HG03565 (cell line): ENCODE results near the gene EDIL3.
"Not testable (repeated sequence)": the region's sequence is repeated elsewhere in the genome, so short reads cannot be mapped to it uniquely, and the experiment has no call there.

Experiments
- ATAC-seq: cut with Tn5 transposase; IDR thresholded peaks from one replicate; pipeline ENCODE4 v1.9.1; 2021; ENCODE audit warnings: mild to moderate bottlenecking, moderate library complexity; ENCODE audit not compliant: unreplicated experiment

The EDIL3 gene

GRCh38 chr5:84197538-84197937 is 187.1 kb downstream of the EDIL3 start:
- ATAC-seq: no peak

DNA sequence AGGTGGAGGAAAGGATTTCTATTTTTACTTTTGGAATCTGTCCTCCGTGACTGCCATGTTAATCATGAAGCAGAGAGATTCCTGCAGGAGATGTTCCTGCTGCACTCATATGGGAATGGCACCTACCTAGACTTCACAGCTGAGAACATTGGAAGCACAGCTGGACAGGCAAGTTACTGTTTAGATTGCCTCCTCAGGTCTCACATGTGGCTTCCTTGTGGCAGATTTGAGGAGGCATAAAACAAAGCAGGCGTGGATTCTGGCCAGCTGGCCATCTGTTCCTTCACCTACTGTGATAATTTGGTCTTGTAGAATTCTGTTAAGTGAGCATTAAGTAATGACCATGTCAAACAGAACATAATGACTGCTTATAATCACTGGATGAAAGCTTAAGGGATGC is 193.4 kb downstream of the EDIL3 start:
- no peak for ATAC-seq

GRCh38 chr5:84184857-84185256 is 199.8 kb downstream of the EDIL3 start:
- ATAC-seq: no peak

DNA sequence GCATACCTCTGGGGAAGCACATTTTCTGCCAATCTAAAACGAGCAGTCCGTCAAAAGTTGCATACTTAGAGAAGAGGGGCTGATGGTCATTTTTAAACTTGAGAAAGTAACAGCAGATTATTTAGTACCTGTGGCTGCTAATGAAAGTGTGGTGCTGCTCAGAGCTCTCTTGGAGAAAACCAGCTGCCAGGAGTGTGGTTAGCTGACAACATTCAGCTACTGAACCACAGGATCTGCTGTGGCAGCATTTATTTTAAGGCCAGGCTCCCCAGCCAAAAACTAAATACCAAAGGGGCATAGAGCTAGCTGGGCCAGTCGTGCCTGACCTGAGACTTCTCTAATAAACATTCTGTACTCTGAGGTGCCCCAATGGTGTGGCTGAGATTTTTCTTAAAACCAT is 203.6 kb downstream of the EDIL3 start:
- ATAC-seq: no peak

GRCh38 chr5:84168841-84169240 is 215.8 kb downstream of the EDIL3 start:
- no peak for ATAC-seq

GRCh38 chr5:84163671-84164070 is 221.0 kb downstream of the EDIL3 start:
- ATAC-seq: no peak

- ATAC-seq: no peak
These were observed 222.0 kb downstream of the EDIL3 start for GRCh38 chr5:84162695-84163094.

- ATAC-seq: not testable (repeated sequence)
These were observed 224.0 kb downstream of the EDIL3 start for GRCh38 chr5:84160650-84161049.

DNA sequence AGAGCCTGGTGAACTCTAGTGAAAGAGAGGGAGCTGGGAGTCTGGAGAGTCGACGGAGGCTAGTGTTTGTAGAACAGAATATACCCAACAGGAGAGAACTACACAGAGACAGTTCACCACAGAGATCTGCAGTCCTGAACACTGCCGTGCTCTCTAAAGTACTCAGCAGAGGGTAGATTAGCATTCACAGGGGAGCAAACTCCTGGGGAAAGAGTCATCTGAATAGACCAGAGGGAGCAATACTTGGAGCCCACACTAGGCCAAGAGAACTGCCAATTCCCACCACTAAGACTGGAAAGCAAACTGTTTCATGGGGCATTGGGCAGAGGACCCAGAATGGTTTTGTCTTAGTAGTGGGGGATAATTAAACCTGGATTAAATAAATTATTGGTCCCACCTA is 235.6 kb downstream of the EDIL3 start:
- ATAC-seq: no peak

GRCh38 chr5:84148651-84149050 is 236.0 kb downstream of the EDIL3 start:
- no peak for ATAC-seq

GRCh38 chr5:84137541-84137940 is 247.1 kb downstream of the EDIL3 start:
- ATAC-seq: no peak

DNA sequence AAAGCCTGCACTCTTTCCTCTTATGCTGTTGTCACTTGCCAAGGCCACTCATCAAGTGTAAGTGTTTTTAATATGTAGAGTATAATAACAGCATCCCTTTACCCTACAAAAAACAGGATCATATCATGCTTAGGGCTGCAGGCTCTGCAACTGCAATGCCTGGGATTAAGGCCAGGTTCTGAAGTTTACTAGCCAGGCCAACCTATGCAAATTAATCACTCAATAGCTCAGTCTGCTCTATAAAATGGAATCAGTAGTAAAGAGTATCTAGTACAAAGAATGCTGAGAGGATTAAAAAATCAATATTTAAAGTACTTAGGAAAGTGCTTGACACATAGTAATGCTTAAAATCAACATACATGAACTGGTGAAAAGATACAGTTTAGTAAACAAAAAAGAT is 253.3 kb downstream of the EDIL3 start:
- ATAC-seq: no peak

DNA sequence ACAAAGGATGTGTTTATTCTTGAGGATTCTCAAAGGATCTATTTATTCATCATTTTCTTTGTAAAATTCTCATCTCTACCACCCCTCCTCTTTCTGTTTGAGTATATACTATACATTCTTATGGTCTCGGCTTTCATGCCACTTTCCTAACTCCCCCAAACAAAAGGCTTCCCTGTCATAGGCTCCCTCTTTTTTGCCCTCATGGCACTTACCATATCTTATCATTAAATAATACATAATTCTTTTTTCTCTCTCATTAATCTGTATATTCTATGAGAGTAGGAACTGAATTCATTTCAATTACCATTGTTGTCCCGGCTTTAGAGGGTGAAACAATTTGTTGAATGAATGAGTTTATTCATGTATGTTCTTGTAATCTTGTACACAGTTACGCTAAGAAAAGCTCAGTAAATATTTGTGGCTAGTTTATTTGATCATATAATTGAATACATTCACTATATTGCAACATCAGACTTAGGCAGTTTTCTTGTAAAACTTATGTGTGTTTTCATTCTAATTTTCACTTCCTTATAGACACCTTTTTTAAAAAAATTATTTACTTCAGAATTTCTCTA is 254.6 kb downstream of the EDIL3 start:
- no peak for ATAC-seq

GRCh38 chr5:84125216-84125615 is 259.5 kb downstream of the EDIL3 start:
- no peak for ATAC-seq

GRCh38 chr5:84119252-84119651 is 265.4 kb downstream of the EDIL3 start:
- no peak for ATAC-seq

- no peak for ATAC-seq
These were observed 266.1 kb downstream of the EDIL3 start for GRCh38 chr5:84118551-84118950.

- no peak for ATAC-seq
These were observed 269.0 kb downstream of the EDIL3 start for GRCh38 chr5:84115727-84116126.

- ATAC-seq: no peak
These were observed 271.2 kb downstream of the EDIL3 start for GRCh38 chr5:84113246-84114105.

- ATAC-seq: no peak
These were observed 291.9 kb downstream of the EDIL3 start for GRCh38 chr5:84092738-84093137.

DNA sequence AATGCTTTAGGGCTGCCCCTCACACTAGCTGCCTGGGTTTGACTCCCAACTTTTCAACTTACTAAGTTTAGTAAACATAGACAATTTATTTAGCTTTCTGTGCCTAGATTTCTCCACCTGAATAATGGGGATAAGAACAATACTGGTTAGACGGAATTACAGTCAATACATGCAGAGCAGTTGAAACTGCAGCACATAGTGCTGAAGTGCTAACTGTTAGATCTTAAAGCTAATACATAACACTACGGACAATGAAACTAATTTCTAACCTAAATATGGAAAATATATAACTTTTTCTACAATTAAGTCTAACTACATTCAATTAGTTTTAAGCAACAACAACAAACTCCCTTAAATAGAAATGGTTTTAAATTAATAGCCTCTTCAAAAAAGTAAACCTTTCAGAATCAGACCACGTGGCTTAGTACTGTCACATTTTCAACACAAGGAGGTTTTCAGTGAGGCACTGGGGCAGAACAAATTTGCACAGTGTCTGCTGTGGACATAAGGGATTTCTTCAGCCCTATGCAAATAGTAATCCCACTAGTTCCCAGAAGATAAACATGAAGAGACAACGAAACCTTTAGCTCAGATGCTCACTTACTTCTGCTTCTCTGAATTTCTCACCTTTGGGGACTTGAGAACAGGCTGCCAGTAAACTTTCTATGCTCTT is 293.4 kb downstream of the EDIL3 start:
- ATAC-seq: no peak

GRCh38 chr5:84088996-84089395 is 295.7 kb downstream of the EDIL3 start:
- ATAC-seq: no peak

- ATAC-seq: no peak
These were observed 298.2 kb downstream of the EDIL3 start for GRCh38 chr5:84086511-84086910.
